H1 (cell line): ENCODE results near the gene GMIP. TPM values are rescaled to one million over a fixed set of nuclear protein-coding genes. Genes with fewer than 3 reads are reported as not detected.

Source experiments
- CBX5 ChIP-seq: fragments of 300-800, 300-1000 bp; sonication (generic); IDR thresholded peaks from 2 replicates; pipeline ENCODE4 v1.7.1; 2016; ENCODE audit warnings: antibody characterized with exemption, low read length, low read depth
- EP300 ChIP-seq, 2 experiments: IDR thresholded peaks; 1 replicate in 1 of 2; 2 replicates in 1 of 2; pipeline ENCODE4 v1.6.1; 2011 to 2012; ENCODE audit warnings: low read depth in 2 of 2, low read length in 2 of 2, mild to moderate bottlenecking in 2 of 2, borderline replicate concordance in 1 of 2, inconsistent platforms in 1 of 2, moderate library complexity in 1 of 2
- FOSL1 ChIP-seq: IDR thresholded peaks from 2 replicates; pipeline ENCODE4 v1.6.1; 2011; ENCODE audit warnings: mild to moderate bottlenecking, low read depth, low read length, moderate library complexity; ENCODE audit not compliant: insufficient read depth
- GTF2F1 ChIP-seq: IDR thresholded peaks from 2 replicates; pipeline ENCODE4 v1.6.1; 2012; ENCODE audit warnings: low read depth, low read length, improper control_type of control experiment, borderline replicate concordance
- HDAC6 ChIP-seq: IDR thresholded peaks from one replicate; pipeline ENCODE4 v1.7.1; 2012; ENCODE audit warnings: low read depth, mild to moderate bottlenecking, inconsistent platforms, low read length, moderate library complexity
- KDM4A ChIP-seq: IDR thresholded peaks from one replicate; pipeline ENCODE4 v1.7.1; 2012; ENCODE audit warnings: low read depth, mild to moderate bottlenecking, moderate library complexity, low read length, inconsistent platforms; ENCODE audit not compliant: severe bottlenecking
- SIN3A ChIP-seq, 2 experiments: IDR thresholded peaks in 1 of 2; conservative IDR thresholded peaks in 1 of 2; 2 replicates each; pipeline ENCODE4 v1.6.1; 2011 to 2012; ENCODE audit warnings: low read length in 2 of 2, improper control_type of control experiment in 1 of 2, low read depth in 1 of 2, mild to moderate bottlenecking in 1 of 2
- SIX5 ChIP-seq: IDR thresholded peaks from 2 replicates; pipeline ENCODE4 v1.6.1; 2011; ENCODE audit warnings: mild to moderate bottlenecking, low read depth, low read length
- SRF ChIP-seq: IDR thresholded peaks from 2 replicates; pipeline ENCODE4 v1.6.1; 2011; ENCODE audit warnings: mild to moderate bottlenecking, low read depth, low read length, moderate library complexity
- SUZ12 ChIP-seq: fragments of 200-600 bp; sonication (generic); IDR thresholded peaks from 2 replicates; pipeline ENCODE4 v1.6.1; 2012; ENCODE audit warnings: mild to moderate bottlenecking, inconsistent platforms, low read length, moderate library complexity, mixed read lengths
- polyA plus RNA-seq, 7 experiments: library from polyadenylated mRNA; depleted of rRNA in 3 of 7; stranded (reverse) in 5 of 7; unstranded in 2 of 7; fragments of >200 nt in 5 of 7; fragments of 200-250 nt in 2 of 7; gene quantifications; 1 replicate in 5 of 7; 2 replicates in 1 of 7; 4 replicates in 1 of 7; pipeline versions ENCODE4 v1.2.1 to v1.2.3, GENCODE V29; 2011 to 2013; ENCODE audit warnings: missing spikeins in 2 of 7, mixed read lengths in 2 of 7
- total RNA-seq: library from RNA; stranded (reverse); fragmentation: NEBNext Ultra II Directional; extraction: Animal tissue kit (Norgen Biotek cat#: 25700); gene quantifications from 2 replicates; pipeline ENCODE4 v1.2.1, GENCODE V29; 2021
- TF ChIP-seq, protein P1 (sequence below): fragments of 300-600 bp; sonication (generic); IDR thresholded peaks from 2 replicates; pipeline ENCODE4 v1.7.1; 2012; ENCODE audit warnings: low read length, moderate library complexity, mild to moderate bottlenecking, inconsistent platforms; ENCODE audit not compliant: insufficient replicate concordance

The GMIP gene
- total and polyA plus RNA-seq, 2 of the 8 experiments (the other 6 are each of a cell fraction or from before 2014, with no cell fraction given): 5.7 to 18.1 TPM

DNA sequence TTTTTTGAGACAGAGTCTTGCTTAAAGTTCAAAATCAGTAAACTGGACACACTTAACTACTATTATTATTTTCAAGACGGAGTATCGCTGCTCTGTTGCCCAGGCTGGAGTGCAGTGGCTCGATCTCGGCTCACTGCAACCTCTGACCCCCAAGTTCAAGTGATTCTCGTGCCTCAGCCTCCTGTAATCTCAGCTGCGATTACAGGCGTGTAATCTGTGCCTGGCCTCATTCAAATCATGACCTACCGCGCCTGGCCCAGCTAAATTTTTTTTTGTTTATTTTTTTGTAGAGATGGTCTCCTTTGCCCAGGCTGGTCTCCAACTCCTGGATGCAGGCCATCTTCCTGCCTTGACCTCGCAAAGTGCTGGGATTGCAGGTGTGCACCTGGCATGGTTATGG, 48.2 kb upstream of the GMIP start (continued):
- TF ChIP-seq, protein P1, sequence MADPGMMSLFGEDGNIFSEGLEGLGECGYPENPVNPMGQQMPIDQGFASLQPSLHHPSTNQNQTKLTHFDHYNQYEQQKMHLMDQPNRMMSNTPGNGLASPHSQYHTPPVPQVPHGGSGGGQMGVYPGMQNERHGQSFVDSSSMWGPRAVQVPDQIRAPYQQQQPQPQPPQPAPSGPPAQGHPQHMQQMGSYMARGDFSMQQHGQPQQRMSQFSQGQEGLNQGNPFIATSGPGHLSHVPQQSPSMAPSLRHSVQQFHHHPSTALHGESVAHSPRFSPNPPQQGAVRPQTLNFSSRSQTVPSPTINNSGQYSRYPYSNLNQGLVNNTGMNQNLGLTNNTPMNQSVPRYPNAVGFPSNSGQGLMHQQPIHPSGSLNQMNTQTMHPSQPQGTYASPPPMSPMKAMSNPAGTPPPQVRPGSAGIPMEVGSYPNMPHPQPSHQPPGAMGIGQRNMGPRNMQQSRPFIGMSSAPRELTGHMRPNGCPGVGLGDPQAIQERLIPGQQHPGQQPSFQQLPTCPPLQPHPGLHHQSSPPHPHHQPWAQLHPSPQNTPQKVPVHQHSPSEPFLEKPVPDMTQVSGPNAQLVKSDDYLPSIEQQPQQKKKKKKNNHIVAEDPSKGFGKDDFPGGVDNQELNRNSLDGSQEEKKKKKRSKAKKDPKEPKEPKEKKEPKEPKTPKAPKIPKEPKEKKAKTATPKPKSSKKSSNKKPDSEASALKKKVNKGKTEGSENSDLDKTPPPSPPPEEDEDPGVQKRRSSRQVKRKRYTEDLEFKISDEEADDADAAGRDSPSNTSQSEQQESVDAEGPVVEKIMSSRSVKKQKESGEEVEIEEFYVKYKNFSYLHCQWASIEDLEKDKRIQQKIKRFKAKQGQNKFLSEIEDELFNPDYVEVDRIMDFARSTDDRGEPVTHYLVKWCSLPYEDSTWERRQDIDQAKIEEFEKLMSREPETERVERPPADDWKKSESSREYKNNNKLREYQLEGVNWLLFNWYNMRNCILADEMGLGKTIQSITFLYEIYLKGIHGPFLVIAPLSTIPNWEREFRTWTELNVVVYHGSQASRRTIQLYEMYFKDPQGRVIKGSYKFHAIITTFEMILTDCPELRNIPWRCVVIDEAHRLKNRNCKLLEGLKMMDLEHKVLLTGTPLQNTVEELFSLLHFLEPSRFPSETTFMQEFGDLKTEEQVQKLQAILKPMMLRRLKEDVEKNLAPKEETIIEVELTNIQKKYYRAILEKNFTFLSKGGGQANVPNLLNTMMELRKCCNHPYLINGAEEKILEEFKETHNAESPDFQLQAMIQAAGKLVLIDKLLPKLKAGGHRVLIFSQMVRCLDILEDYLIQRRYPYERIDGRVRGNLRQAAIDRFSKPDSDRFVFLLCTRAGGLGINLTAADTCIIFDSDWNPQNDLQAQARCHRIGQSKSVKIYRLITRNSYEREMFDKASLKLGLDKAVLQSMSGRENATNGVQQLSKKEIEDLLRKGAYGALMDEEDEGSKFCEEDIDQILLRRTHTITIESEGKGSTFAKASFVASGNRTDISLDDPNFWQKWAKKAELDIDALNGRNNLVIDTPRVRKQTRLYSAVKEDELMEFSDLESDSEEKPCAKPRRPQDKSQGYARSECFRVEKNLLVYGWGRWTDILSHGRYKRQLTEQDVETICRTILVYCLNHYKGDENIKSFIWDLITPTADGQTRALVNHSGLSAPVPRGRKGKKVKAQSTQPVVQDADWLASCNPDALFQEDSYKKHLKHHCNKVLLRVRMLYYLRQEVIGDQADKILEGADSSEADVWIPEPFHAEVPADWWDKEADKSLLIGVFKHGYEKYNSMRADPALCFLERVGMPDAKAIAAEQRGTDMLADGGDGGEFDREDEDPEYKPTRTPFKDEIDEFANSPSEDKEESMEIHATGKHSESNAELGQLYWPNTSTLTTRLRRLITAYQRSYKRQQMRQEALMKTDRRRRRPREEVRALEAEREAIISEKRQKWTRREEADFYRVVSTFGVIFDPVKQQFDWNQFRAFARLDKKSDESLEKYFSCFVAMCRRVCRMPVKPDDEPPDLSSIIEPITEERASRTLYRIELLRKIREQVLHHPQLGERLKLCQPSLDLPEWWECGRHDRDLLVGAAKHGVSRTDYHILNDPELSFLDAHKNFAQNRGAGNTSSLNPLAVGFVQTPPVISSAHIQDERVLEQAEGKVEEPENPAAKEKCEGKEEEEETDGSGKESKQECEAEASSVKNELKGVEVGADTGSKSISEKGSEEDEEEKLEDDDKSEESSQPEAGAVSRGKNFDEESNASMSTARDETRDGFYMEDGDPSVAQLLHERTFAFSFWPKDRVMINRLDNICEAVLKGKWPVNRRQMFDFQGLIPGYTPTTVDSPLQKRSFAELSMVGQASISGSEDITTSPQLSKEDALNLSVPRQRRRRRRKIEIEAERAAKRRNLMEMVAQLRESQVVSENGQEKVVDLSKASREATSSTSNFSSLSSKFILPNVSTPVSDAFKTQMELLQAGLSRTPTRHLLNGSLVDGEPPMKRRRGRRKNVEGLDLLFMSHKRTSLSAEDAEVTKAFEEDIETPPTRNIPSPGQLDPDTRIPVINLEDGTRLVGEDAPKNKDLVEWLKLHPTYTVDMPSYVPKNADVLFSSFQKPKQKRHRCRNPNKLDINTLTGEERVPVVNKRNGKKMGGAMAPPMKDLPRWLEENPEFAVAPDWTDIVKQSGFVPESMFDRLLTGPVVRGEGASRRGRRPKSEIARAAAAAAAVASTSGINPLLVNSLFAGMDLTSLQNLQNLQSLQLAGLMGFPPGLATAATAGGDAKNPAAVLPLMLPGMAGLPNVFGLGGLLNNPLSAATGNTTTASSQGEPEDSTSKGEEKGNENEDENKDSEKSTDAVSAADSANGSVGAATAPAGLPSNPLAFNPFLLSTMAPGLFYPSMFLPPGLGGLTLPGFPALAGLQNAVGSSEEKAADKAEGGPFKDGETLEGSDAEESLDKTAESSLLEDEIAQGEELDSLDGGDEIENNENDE: no peak
- TF ChIP-seq EP300 (IDR thresholded peaks at IDR 0.05; ENCODE audit: borderline replicate concordance in 1 of 2, low read depth in 2 of 2, low read length in 2 of 2) (no peak), HDAC6 (no peak), SRF (no peak), CBX5 (no peak), KDM4A (no peak), FOSL1 (no peak), GTF2F1 (no peak), SIN3A (conservative IDR thresholded peaks at IDR 0.05 in 1 of 2, IDR thresholded peaks at IDR 0.05 in 1 of 2; ENCODE audit: low read depth in 1 of 2, low read length in 2 of 2) (no peak), SUZ12 (no peak), SIX5 (no peak)
